Stimulated activated CD8-positive, alpha-beta memory T cell treated with anti-CD3 and anti-CD28 coated beads, Interleukin-12 subunit alpha, Interleukin-12 subunit beta, amount 100 ng/mL, for 1 hour (primary cell): ENCODE results near the gene ZNF48.

Source experiments
- DNase-seq: peaks from one replicate; pipeline ENCODE4 v3.0.0-alpha.2; 2020; ENCODE audit warnings: low read depth

ZNF48 gene

GRCh38 chr16:30444231-30445148 is 49.3 kb downstream of the ZNF48 start:
- DNase-seq = no peak

- DNase-seq = no peak
Observed at GRCh38 chr16:30445149-30445407, 49.9 kb downstream of the ZNF48 start.

- DNase-seq = peak; percentile 90
Observed at GRCh38 chr16:30445408-30446202, 50.4 kb downstream of the ZNF48 start, which contains the start of gene SEPHS2. SEPHS2 (minus strand) TSS chr16:30445874; CDS start chr16:30445727, 147 bp downstream.

GRCh38 chr16:30446203-30446595 is 51.0 kb downstream of the ZNF48 start:
- DNase-seq = no peak

- no peak for DNase-seq
Observed at GRCh38 chr16:30447512-30448226, 52.4 kb downstream of the ZNF48 start.

GRCh38 chr16:30449116-30449435 is 53.9 kb downstream of the ZNF48 start:
- no peak for DNase-seq
